H1 (cell line): Measurements from ENCODE around the gene KCNQ1. TPM values are rescaled to one million over a fixed set of nuclear protein-coding genes. Genes with fewer than 3 reads are reported as not detected.

Experiments used
- CTCF ChIA-PET: fragments of 300-600 bp; sonication (Branson Sonifier 250); formaldehyde crosslinking; loops from one replicate; lab custom pipeline; 2021; ENCODE audit not compliant: partially characterized antibody; lab: Charles Lee
- POLR2A ChIA-PET: fragments of 300-600 bp; sonication (Branson Sonifier 250); formaldehyde crosslinking; loops from one replicate; lab custom pipeline; 2021; ENCODE audit warnings: inconsistent platforms; ENCODE audit not compliant: partially characterized antibody; lab: Charles Lee
- DNase-seq, 2 experiments: peaks; one replicate each; pipeline versions ENCODE4 v3.0.0 to v3.0.0-alpha.2; 2010 to 2022; ENCODE audit warnings: low spot score in 2 of 2, low read depth in 1 of 2, mixed read lengths in 1 of 2
- FAIRE-seq: peaks from 2 replicates; lab custom pipeline; 2011; peaks lifted over from hg19 to GRCh38; lab: Jason Lieb, UNC
- H2AFZ ChIP-seq: 2 replicates; pipeline ENCODE4 v1.8.1; 2012; ENCODE audit warnings: low read length, inconsistent platforms
- H2AK5ac ChIP-seq: 2 replicates; pipeline ENCODE4 v1.6.1; 2013; ENCODE audit warnings: low read depth, low read length
- H2BK120ac ChIP-seq: replicated peaks from 2 replicates; pipeline ENCODE3; 2013; ENCODE audit warnings: low read depth, low read length, inconsistent platforms
- H2BK12ac ChIP-seq: 2 replicates; pipeline ENCODE4 v1.6.1; 2013; ENCODE audit warnings: low read depth, low read length
- H2BK15ac ChIP-seq: 2 replicates; pipeline ENCODE4 v1.6.1; 2013; ENCODE audit warnings: low read length
- H2BK20ac ChIP-seq: 2 replicates; pipeline ENCODE4 v1.6.1; 2013; ENCODE audit warnings: low read length
- H2BK5ac ChIP-seq: 2 replicates; pipeline ENCODE4 v1.6.1; 2013; ENCODE audit warnings: low read depth, low read length
- H3K14ac ChIP-seq: 2 replicates; pipeline ENCODE4 v1.6.1; 2013; ENCODE audit warnings: inconsistent platforms; ENCODE audit not compliant: insufficient read length
- H3K18ac ChIP-seq: 2 replicates; pipeline ENCODE4 v1.6.1; 2013; ENCODE audit warnings: low read length; ENCODE audit errors: extremely low read depth
- H3K23ac ChIP-seq: 2 replicates; pipeline ENCODE4 v1.6.1; 2013; ENCODE audit warnings: inconsistent platforms; ENCODE audit not compliant: insufficient read length
- H3K23me2 ChIP-seq: 2 replicates; pipeline ENCODE4 v1.6.1; 2013; ENCODE audit warnings: low read depth, low read length
- H3K27ac ChIP-seq: 2 replicates; pipeline ENCODE4 v1.6.1; 2011; ENCODE audit warnings: low read depth, low read length, inconsistent platforms
- H3K27me3 ChIP-seq, 4 experiments: replicated peaks in 1 of 4; 1 replicate in 1 of 4; 2 replicates in 3 of 4; pipeline versions ENCODE4 v1.6.1 to v1.8.1; 2011 to 2013; ENCODE audit warnings: low read length in 3 of 4, mild to moderate bottlenecking in 3 of 4, inconsistent platforms in 2 of 4, mixed read lengths in 2 of 4, moderate library complexity in 1 of 4; ENCODE audit not compliant: control insufficient read depth in 3 of 4, insufficient read depth in 3 of 4; ENCODE audit errors: extremely low read depth in 1 of 4
- H3K36me3 ChIP-seq, 4 experiments: 2 replicates each; pipeline versions ENCODE4 v1.6.1 to v1.8.1; 2011 to 2013; ENCODE audit warnings: mild to moderate bottlenecking in 4 of 4, low read length in 3 of 4, moderate library complexity in 2 of 4, control low read depth in 1 of 4, inconsistent platforms in 1 of 4; ENCODE audit not compliant: insufficient read depth in 4 of 4, control insufficient read depth in 2 of 4
- H3K4ac ChIP-seq: replicated peaks from 2 replicates; pipeline ENCODE3; 2013; ENCODE audit warnings: low read length, low read depth, mixed read lengths, inconsistent platforms; ENCODE audit not compliant: insufficient read length
- H3K4me1 ChIP-seq, 4 experiments: replicated peaks in 1 of 4; 1 replicate in 1 of 4; 2 replicates in 3 of 4; pipeline versions ENCODE4 v1.6.1 to v1.8.1; 2011 to 2013; ENCODE audit warnings: low read length in 3 of 4, inconsistent platforms in 2 of 4, mixed read lengths in 1 of 4; ENCODE audit not compliant: insufficient read depth in 4 of 4, control insufficient read depth in 3 of 4
- H3K4me2 ChIP-seq, 2 experiments: 2 replicates each; pipeline versions ENCODE4 v1.6.1 to v1.8.1; 2011 to 2013; ENCODE audit warnings: low read depth in 2 of 2, low read length in 2 of 2, control low read depth in 1 of 2, inconsistent platforms in 1 of 2, mild to moderate bottlenecking in 1 of 2; ENCODE audit not compliant: insufficient read depth in 1 of 2
- H3K4me3 ChIP-seq, 4 experiments: fragments of 200-600, 300-600 bp in 1 of 4; sonication (generic), shearing (Covaris generic), sonication (Bioruptor Twin) in 1 of 4; 2 replicates each; pipeline versions ENCODE4 v1.5.1 to v1.8.1; 2011 to 2016; ENCODE audit warnings: low read length in 4 of 4, low read depth in 3 of 4, control low read depth in 2 of 4, inconsistent platforms in 2 of 4, mild to moderate bottlenecking in 2 of 4, mixed read lengths in 1 of 4, moderate library complexity in 1 of 4; ENCODE audit not compliant: insufficient read depth in 2 of 4; ENCODE audit errors: extremely low read depth in 1 of 4
- H3K56ac ChIP-seq: replicated peaks from 2 replicates; pipeline ENCODE3; 2013; ENCODE audit warnings: low read depth, mild to moderate bottlenecking, mixed read lengths, low read length, inconsistent platforms; ENCODE audit not compliant: insufficient read length
- H3K79me1 ChIP-seq: 2 replicates; pipeline ENCODE4 v1.6.1; 2013; ENCODE audit warnings: low read depth, low read length, control low read depth
- H3K79me2 ChIP-seq, 2 experiments: 2 replicates each; pipeline versions ENCODE4 v1.6.1 to v1.8.1; 2012 to 2013; ENCODE audit warnings: low read length in 2 of 2, mild to moderate bottlenecking in 2 of 2, inconsistent platforms in 1 of 2; ENCODE audit not compliant: insufficient read depth in 2 of 2, control insufficient read depth in 1 of 2
- H3K9ac ChIP-seq, 4 experiments: replicated peaks in 1 of 4; 1 replicate in 1 of 4; 2 replicates in 3 of 4; pipeline versions ENCODE4 v1.6.1 to v1.8.1; 2011 to 2013; ENCODE audit warnings: low read depth in 3 of 4, low read length in 3 of 4, control low read depth in 2 of 4, mild to moderate bottlenecking in 2 of 4, moderate library complexity in 2 of 4, inconsistent platforms in 1 of 4; ENCODE audit errors: extremely low read depth in 1 of 4
- H3K9me3 ChIP-seq, 2 experiments: 2 replicates each; pipeline versions ENCODE4 v1.6.1 to v1.8.1; 2012 to 2013; ENCODE audit warnings: mild to moderate bottlenecking in 2 of 2, moderate library complexity in 2 of 2, control low read depth in 1 of 2, inconsistent platforms in 1 of 2, low read depth in 1 of 2, low read length in 1 of 2, mixed read lengths in 1 of 2; ENCODE audit not compliant: insufficient read depth in 2 of 2
- H4K20me1 ChIP-seq, 2 experiments: replicated peaks in 1 of 2; 2 replicates each; pipeline versions ENCODE3 to v1.8.1; 2011 to 2013; ENCODE audit warnings: inconsistent platforms in 2 of 2, low read length in 2 of 2, mild to moderate bottlenecking in 1 of 2; ENCODE audit not compliant: insufficient read depth in 2 of 2, control insufficient read depth in 1 of 2
- H4K5ac ChIP-seq: 2 replicates; pipeline ENCODE4 v1.6.1; 2013; ENCODE audit warnings: low read length, low read depth, mixed read lengths, inconsistent platforms; ENCODE audit not compliant: insufficient read length
- H4K8ac ChIP-seq: 2 replicates; pipeline ENCODE4 v1.8.0; 2013; ENCODE audit warnings: mild to moderate bottlenecking, moderate library complexity, low read length, inconsistent platforms; ENCODE audit not compliant: insufficient read depth; ENCODE audit errors: extremely low read depth
- H4K91ac ChIP-seq: replicated peaks from 2 replicates; pipeline ENCODE3; 2013; ENCODE audit warnings: low read length, mixed read lengths, inconsistent platforms; ENCODE audit not compliant: insufficient read length
- SP4 ChIP-seq: IDR thresholded peaks from 2 replicates; pipeline ENCODE4 v1.6.1; 2012; ENCODE audit warnings: low read length, inconsistent platforms
- WGBS, 2 experiments: shearing (Covaris generic) in 1 of 2; methylation state at CpG; one replicate each; pipeline versions ENCODE4 v1.1.6 to v1.1.7; 2013 to 2015; ENCODE audit warnings: low lambda C conversion rate in 2 of 2, mixed read lengths in 2 of 2, inconsistent platforms in 1 of 2, low coverage in 1 of 2, missing lambda C conversion rate in 1 of 2; ENCODE audit not compliant: insufficient replicate concordance in 2 of 2, insufficient coverage in 1 of 2, insufficient read length in 1 of 2; ENCODE audit errors: extremely low coverage in 1 of 2, missing lambda C conversion rate in 1 of 2; 5-methylcytosine and 5-hydroxymethylcytosine counted together
- polyA plus RNA-seq, 7 experiments: library from polyadenylated mRNA; depleted of rRNA in 3 of 7; stranded (reverse) in 5 of 7; unstranded in 2 of 7; fragments of >200 nt in 5 of 7; fragments of 200-250 nt in 2 of 7; gene quantifications; 1 replicate in 5 of 7; 2 replicates in 1 of 7; 4 replicates in 1 of 7; pipeline versions ENCODE4 v1.2.1 to v1.2.3, GENCODE V29; 2011 to 2013; ENCODE audit warnings: missing spikeins in 2 of 7, mixed read lengths in 2 of 7
- total RNA-seq: library from RNA; stranded (reverse); fragmentation: NEBNext Ultra II Directional; extraction: Animal tissue kit (Norgen Biotek cat#: 25700); gene quantifications from 2 replicates; pipeline ENCODE4 v1.2.1, GENCODE V29; 2021

The KCNQ1 gene
- total and polyA plus RNA-seq, 2 of the 8 experiments (the other 6 are each of a cell fraction or from before 2014, with no cell fraction given): 1.9 to 2.0 TPM

GRCh38 chr11:2439820-2440219 lies 5.0 kb upstream of the KCNQ1 start:
- H4K91ac ChIP-seq: no peak overlapping the region
- 90% methylated on average over 3 of the region's 3 CpGs; no CpG with 5 or more reads in 1 of the 2 experiments for WGBS, 2 experiments
- DNase-seq: no peak
- H2AK5ac ChIP-seq: no peak overlapping the region
- no peak overlapping the region for H3K56ac ChIP-seq
- no peak overlapping the region for H2AFZ ChIP-seq
- H3K79me2 ChIP-seq: no peaks in the 10 kb centered on the region
- peaks cover 7% of the 10 kb centered on the region; the same call in 1 of the 2 replicates for H3K23me2 ChIP-seq
- no peak for FAIRE-seq
- POLR2A ChIA-PET: no interaction called here
- H3K9me3 ChIP-seq: no peaks in the 10 kb centered on the region
- no peak overlapping the region for H3K4me2 ChIP-seq
- H3K79me1 ChIP-seq: no peaks in the 10 kb centered on the region
- no peak overlapping the region for H2BK12ac ChIP-seq
- no peak overlapping the region for H3K4ac ChIP-seq
- H2BK120ac ChIP-seq: no peak overlapping the region
- no peaks in the 10 kb centered on the region for H4K20me1 ChIP-seq
- no peak overlapping the region for H3K18ac ChIP-seq
- no peak overlapping the region for H2BK20ac ChIP-seq
- H3K27me3 ChIP-seq: peaks cover 6 to 29% (median 19%) of the 10 kb centered on the region in 4 experiments
- H3K36me3 ChIP-seq: no peaks in the 10 kb centered on the region
- no peak overlapping the region for H3K27ac ChIP-seq
- H3K9ac ChIP-seq: no peak overlapping the region
- H3K4me1 ChIP-seq: peaks cover 0 to 2% (median 0%) of the 10 kb centered on the region in 4 experiments; a peak in 1 of 7 replicates
- H2BK15ac ChIP-seq: no peak overlapping the region
- no peak overlapping the region for H3K14ac ChIP-seq
- no peak overlapping the region for H4K8ac ChIP-seq
- CTCF ChIA-PET: interaction anchor here (1.1 to 1.2 kb wide), 2 partner anchors 12 to 135 kb away, joined by 4 to 5 read pairs; no protein-coding TSS in a partner anchor
- no peak overlapping the region for H3K23ac ChIP-seq
- no peak overlapping the region for H4K5ac ChIP-seq
- H2BK5ac ChIP-seq: no peak overlapping the region
- H3K4me3 ChIP-seq: no peak overlapping the region
- TF ChIP-seq SP4: no peak
